GM21723 (cell line): ENCODE results near the gene TEAD1.

Source experiments
- ATAC-seq: cut with Tn5 transposase; IDR thresholded peaks from one replicate; pipeline ENCODE4 v1.9.1; 2021; ENCODE audit warnings: mild to moderate bottlenecking, moderate library complexity; ENCODE audit not compliant: unreplicated experiment

TEAD1 gene

DNA sequence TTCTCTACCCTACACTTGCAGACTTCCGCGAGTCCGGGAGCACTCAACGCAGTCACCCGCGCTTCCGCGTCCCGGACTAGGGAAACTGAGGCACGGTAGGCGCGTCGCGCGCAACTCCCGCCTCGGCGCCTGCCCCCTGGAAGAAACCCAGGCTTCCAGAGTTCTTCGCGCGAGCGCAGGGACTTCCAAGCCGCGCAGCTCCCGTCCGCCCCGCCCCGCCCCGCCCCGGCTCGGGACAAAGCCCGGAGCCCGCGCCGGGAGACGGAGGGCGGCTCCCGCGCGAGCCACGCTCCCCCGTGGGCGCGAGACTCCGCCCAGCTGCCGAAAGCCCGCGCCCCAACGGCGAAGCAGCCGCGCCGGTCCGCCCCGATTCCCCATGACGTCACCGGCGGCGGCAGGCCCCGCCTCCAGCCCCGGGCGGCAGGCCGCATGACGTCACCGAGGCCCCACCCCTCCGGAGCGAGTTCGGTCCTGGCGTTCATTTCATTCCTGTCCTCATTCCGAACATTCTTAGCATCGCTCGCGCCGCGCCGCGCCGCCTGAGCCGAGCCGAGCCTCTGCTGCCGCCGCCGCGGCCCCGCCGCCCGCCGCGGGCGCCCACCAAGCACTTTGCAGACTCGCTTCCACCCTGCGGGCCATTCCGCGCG lies at the start of gene TEAD1:
Gene TEAD1, plus strand, starts transcription at position 498 of the 647 bp plus-strand sequence.
- ATAC-seq: peak; percentile 84

DNA sequence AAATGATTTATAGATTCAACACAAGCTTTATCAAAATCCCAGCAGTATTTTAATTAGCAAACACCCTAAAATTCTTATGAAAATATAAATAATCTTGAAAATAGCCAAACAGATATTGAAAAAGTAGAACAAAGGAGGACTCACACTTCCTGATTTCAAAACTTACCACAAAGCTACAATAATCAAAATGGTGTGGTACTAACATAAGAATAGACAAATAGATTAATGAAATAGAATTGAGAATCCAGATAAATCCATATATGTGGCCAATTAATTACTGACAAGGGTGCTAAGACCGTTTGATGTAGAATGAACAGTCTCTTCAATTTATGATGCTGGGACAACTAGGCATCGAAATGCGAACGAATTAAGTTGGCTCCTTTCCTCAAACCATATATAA lies 49.6 kb upstream of the TEAD1 start:
- ATAC-seq: no peak

DNA sequence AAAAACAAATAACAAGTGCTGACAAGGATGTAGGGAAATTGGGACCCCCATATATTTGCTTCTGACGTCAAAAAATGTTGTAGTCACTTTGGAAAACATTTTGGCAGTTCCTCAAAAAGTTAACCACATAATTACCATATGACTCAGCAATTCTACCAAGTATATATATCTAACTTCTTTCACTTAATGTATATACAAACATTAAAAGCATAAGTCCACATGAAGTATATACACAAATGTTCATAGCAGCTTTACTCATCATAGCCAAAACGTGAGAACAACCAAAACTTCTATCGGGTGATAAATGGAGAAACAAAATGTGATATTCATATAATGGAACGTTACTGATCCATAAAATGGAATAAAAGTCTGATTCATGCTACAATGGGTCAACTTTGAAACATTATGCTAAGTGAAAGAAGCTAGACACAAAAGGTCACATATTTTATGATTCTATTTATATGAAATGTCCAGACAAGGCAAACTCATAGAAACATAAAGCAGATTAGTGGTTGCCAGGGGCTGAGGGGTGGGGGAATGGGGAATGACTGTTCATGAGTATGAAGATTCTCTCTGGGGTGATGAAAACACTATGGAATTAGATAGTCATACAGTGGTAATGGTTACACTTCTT lies 48.7 kb upstream of the TEAD1 start:
- no peak for ATAC-seq

DNA sequence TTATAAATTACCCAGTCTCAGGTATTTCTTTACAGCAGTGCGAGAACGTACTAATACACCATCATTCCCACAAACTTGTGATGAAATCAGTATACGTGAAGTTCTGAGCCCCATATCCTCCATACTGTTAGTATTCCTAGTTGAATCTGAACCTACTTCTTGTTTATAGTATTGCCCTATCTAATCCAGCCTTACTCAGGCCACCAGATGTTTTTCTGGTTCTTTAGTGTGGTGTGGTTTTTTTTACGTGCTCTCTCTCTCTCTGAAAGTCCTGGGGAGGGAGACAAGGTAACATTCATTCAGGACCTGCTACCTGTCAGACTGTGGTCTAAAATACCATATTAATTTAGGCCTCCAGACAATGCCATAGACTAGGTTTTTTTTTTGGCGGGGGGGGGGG lies 47.6 kb upstream of the TEAD1 start:
- ATAC-seq: no peak

DNA sequence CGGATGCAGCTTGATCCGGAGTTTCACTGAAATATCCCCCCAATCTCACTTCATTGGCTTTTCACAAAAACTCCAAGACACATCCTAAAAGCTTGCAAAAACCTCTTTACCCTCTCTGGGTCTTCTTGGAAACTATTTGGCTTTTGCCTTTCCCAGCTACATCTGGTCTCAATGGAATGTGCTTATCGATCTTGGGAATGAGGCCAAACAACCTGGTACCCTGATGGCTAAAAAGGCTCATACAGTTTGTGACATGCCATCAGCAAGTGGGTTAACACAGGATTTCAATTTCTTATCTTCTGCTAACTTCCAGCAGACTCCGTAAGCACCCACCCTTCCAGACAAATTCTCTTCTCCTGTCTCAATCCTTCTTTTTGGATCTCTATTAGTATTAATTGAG lies 45.9 kb upstream of the TEAD1 start:
- ATAC-seq: no peak

DNA sequence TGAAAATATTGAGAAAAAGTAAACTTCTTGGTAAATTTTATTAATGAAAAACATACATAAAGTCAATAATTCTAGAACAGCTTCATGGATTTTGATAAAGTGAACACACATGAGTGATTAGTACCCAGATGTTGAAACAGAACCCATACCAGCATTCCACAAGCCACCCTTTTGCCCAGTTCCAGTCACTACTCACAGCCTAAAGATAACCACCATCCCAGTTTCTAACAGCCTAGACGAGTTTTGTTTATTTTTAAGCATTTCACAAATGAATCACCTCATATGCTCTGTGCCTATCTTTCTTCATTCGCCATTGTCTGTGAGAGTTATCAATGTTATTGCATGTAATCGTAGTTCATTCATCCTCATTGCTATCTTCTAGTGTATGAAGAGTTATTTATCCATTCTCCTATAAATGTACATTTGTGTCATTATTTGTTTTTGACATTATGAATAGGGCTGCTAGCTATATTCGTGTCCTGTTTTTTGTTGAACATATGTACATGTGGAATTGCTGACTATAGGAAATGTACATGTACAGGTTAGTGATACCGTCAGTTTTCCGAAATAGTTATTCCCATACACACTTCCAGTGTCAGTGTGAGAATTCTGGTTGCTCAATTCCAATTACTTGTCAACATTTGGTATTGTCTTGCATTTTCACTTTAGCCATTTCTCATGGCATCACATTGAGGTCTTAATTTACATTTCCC lies 44.5 kb upstream of the TEAD1 start:
- no peak for ATAC-seq

DNA sequence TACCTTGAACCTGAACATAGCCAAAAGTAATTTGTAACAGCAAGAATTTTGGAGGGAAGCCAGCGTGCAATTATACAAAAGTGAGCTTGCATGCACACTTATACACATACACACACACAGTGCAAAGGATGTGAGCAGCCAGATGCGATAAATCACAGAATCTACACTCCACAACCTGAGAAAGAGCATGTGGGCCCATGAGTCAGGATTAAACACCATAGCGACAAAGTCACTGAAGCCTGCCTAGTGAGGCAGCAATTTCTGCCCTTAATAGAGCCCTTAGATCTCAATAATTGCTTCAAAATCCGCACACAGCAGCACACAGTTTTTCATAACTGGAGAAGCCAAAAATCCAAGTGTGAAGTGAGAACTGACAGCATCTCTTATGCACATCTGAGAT lies 42.6 kb upstream of the TEAD1 start:
- no peak for ATAC-seq

DNA sequence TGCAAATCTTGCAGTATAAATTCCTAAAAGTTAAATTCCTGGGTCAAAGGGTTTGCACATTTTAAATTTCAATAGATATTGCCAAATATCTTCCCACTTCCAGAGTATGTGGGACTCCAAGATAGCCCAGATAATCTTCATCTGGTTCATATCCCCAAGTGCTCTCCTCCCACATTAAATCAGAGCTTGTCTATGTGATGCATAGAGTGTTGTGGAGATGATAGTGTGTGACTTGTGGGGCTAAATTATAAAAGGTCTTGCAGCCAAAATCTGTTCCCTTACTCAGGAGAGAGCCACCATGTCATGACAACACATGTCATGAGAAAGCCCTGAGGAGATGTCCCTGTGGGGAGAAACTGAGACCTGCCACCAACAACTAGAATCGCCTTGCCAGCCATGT lies 39.9 kb upstream of the TEAD1 start:
- ATAC-seq: no peak

DNA sequence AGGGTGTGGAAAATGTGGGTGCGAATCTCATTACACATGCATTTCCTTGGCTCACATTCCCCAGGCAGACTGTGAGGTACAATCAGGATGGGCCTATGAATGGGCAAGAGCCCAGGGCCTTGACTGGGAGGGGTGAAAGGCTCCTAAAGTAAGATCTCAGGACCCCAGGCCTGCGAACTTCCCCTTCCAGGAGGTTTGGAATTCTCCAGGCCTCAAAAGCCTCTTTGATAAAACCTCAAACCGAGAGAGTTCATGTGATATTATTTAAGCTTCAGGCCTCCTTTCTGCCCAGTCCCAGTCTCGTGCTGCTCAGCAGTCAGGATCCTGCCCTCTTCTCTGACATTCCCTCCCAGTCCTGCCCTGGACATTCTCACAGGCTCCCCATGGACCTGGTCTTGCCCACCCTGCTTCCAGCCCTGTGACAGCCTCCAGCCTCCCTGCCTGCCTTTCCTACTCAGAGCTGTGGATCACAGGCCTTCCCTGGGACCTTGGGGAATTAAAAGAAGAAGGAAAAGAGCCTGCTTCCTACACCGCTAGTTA lies 37.3 kb upstream of the TEAD1 start:
- no peak for ATAC-seq

DNA sequence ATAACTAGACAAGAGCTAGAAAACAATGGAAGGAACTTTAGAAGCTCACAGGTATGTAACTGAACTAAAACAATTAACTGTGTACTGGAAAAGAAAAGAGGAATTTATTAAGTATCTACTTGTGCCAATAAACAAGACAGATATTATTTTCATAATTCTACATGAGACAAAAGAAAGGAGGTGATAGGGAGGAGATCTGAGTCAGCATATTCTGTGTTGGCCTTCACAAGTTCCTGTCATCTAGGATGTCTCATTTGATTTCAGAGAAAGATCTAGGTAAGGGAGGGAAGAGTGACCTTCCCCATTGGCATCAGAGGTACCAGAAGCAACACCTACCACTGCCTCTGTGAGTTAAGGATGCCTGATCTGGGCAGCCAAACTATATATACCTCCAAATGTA lies 34.8 kb upstream of the TEAD1 start:
- no peak for ATAC-seq

DNA sequence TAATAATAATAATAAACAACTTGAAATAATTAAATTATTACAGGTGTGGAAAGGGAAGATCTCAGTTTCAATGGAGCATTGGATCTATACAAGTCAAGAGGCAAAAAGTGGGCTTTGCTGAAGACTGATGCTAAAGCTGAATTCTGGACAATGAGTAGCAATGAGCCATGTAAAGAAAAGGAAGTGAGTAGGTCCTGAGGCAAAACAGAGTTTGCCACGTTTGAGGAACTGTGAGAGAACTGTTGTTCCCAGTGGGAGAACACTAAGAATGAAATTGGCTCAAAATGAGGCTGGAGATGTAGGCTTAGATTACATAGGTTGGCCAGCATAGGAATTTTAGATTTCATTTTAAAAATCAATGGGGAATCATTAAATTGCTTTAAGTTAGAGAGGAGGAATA lies 33.9 kb upstream of the TEAD1 start:
- ATAC-seq: no peak

DNA sequence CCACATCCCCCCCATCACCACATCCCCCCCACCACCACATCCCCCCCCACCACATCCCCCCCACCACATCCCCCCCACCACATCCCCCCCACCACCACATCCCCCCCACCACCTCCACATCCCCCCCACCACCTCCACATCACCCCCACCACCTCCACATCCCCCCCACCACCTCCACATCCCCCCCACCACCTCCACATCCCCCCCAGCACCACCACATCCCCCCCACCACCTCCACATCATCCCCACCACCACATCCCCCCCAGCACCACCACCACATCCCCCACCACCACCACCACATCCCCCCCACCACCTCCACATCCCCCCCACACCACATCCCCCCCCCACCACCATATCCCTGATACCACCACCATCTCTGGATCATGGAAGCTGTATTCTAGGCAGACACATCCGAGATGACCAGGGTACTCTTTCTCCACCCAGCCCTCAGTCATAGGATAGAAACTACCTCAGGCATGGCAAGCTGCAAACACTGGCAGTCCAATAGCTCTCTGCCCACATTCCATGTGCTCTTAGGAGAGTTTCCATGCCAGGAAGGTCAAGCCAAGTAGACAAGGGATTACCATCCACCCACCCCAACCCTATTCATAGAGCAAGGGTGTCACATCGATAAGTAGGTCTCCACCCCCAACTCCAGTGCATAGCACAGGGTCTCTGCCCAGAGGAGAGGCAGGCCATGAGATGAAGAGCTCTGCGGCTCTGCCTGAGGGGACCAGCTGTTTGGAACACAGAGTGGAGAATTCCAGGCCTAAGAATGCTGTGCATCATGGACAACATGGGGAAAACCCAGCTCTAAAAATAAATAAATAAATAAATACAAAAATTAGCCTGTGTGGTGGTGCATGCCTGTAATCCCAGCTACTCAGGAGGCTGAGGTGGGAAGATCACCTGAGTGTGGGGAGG lies 33.0 kb upstream of the TEAD1 start:
- no peak for ATAC-seq

DNA sequence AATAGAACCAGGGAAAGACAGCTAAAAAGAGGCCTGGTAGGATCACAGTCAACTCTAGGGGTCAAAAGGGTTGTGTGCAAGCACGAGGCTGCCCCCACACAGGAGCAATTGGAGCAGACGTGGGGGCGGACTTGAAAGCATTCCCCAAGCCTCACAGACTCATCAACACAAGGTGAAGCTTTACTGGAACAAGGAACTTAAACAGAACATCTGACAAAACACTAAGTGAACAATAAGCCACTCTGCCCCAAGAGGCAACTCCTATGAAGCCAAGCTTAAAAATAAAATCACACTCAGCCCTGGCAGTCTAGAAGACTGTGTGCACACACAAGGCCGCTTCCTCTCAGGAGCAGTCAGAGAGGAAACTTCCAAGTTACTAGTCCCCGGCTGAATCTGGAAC lies 32.2 kb upstream of the TEAD1 start:
- no peak for ATAC-seq

DNA sequence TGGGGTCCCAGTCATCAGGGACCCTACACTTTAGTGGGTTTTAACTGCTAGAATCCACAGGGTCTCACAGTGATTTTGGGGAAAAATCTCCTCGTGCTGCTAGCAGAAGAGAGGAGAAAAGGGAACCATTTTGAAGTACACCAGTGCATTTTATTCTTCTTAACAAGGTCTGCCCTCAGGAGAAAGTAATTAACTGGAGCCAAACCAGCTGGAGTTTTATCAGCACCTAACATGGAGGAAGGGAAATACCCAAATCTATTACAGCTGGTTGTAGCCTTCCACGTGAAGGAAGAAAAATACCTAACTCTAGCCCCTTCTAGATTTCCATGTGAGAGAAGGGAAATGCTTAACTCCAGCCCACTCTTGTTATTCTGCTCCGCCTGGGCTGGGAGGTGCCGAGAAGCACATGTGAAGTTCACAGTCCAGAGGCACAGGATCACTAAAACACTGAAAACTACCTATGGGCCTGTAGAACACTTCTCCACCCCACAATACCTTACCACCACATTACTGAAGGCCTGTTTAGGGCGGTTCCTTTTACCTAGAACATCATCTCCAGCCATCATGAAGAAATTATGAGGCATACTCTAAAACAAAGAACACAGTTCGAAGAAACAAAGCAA lies 31.3 kb upstream of the TEAD1 start:
- ATAC-seq: no peak

DNA sequence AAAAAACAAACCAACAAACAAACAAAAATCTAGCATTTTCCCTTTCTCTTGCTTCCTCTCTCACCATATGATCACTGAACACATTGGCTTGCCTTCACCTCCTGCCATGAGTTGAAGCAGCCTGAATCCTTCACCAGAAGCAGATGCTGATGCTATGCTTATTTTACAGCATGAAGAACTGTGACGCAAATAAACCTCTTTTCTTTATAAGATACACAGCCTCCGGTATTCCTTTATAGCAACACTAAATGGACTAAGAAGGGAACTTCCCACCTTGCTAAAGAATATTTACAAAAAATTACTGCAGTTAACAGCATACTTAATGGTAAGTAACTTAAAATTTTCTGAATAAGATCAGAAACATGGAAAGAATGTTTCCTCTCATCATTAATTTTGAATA lies 27.7 kb upstream of the TEAD1 start:
- ATAC-seq: no peak

DNA sequence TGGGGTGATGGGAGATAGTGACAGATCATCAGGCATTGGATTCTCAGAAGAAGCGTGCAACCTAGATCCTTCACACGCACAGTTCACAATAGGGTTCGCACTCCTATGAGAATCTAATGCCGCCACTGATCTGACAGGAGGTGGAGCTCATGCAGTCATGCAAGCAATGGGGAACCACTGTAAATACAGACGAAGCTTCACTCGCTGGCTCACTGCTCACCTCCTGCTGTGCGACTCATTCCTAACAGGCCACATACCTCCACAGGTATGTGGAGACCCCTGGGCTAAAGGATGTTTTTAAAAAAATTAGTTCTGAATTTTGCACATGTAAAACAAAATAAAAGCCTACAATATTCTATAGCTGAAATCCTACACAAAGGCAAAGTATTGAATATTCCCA lies 20.5 kb upstream of the TEAD1 start:
- no peak for ATAC-seq

DNA sequence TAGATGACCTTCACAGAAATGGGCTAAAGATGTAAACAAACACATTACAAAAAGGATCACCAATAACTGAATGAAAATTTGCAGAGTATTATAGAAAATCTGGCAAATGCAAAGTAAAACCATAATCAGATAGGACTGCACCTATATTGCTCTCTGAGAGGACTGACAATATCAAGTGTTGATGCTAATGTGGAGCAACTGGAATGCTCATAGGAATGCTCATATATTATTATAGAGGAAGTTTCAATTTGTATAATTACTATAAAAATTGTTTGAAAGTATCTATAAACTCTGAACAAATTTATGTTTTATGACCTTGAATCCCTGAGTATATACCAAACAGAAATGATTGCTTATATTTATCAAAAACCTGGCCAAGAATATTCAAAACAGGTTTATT lies 18.4 kb upstream of the TEAD1 start:
- no peak for ATAC-seq

DNA sequence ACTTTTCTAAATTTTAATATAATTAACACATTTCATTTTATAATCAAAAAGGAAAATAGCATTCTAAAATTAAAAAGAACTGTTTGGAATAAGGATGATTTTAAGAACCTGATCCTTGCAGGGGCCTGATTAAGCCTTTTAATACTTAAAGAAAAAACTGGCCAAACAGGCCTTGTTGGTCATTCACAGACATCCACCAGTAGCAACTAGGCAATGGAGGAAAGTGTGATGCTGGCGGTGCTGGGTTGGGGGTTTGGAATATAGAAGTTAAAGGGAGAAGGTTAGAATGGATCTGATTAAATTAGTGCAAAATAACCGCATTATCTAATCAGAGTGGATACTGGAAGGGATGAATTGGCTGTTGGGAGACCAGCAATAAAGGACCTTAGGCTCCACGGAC lies 16.9 kb upstream of the TEAD1 start:
- no peak for ATAC-seq

DNA sequence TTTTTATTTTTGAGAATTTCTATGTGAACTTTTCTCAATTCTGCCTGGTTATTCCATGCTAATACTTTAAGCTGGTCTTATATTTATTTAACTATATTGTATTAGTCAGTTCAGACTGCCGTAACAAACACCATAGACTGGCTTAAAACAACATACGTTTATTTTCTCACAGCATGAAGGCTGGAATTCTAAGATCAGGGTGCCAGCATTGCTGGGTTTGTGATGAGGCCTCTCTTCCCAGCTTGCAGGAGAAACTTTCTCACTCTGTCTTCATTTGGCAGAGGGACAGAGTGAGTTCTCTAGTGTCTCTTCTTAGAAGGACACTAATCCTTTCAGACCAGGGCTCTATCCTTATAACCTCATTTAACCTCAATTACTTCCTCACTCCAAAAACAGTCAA lies 16.2 kb upstream of the TEAD1 start:
- no peak for ATAC-seq

DNA sequence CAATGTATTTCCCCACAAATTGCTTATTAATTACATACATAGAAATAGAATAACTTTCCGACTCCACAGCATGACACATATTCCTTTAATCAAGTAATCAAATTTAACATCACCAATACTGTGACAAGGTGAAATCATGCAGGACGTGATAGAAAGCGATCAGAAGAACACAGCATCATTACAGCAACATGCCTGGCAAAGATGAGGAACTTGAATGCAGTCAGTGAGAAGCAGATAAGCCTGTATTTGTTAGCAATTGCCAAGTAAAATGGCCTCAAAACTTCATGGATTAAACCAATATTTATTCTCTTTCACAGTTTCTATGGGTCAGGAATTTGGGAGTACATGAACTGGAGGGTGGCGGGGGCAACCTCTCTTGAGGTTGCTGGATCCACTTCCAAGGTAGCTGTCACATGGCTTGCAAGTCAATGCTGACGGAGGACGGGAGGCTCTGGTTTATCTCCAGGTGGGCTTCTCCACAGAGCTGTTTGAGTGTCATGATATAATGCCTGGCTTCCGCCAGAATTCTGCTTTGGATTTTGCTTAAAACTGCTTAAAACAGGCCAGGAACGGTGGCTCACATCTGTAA lies 12.0 kb upstream of the TEAD1 start:
- no peak for ATAC-seq
